Left renal pelvis (tissue), 4 donors: ENCODE data around the gene ATXN10. TPM values are rescaled to one million over a fixed set of nuclear protein-coding genes. Genes with fewer than 3 reads are reported as not detected.

ENCODE experiments used
- DNase-seq, 4 donors: peaks; one replicate each; pipeline ENCODE4 v3.0.0-alpha.2; 2013; ENCODE audit warnings: low read depth in 4 of 4, low spot score in 3 of 4
- polyA plus RNA-seq, 4 donors: library from polyadenylated mRNA; unstranded; fragments of 120-200 nt; gene quantifications; one replicate each; pipeline ENCODE4 v1.2.1, GENCODE V29; 2013; ENCODE audit not compliant: insufficient read length in 4 of 4

Gene ATXN10
- polyA plus RNA-seq, 4 donors, result 250 to 339 (median 295) TPM

DNA sequence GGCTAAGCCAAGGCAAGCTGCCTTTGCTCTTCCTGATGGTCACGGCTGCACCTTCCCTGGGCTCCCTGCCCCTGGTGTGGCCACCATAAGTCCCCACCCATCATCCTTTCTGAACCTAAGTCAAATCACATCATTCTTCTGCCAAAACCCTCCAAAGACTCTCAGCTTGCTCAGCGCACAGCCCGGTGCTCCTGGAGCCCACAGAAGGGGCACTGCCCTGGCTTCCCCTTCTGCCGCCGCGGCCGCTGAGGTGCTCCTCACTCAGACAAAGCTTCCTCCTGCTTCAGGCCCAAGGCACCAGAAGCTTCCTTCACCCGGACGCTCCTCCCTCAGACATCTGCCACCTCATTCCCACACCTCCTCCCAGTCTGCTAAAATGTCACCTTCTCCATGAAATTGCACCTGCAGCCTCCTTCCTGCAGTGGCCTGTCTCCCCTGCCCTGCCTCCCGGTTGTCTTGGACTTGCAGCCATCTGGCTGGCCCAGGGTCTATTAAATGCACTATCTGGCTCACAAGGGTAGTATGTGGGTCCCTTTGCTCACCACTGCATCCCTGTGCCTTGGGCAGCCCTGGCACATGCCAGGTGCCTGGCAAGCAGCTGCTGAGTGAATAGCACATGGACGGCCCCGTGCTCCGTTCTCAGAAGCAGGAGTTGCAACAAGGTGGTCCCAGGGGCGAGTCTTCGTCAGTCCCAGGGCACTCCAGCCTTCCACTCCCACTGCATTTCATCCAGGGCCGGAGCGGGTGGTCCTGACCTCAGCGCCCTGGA lies 197.1 kb downstream of the ATXN10 start:
- DNase-seq, result no peak

DNA sequence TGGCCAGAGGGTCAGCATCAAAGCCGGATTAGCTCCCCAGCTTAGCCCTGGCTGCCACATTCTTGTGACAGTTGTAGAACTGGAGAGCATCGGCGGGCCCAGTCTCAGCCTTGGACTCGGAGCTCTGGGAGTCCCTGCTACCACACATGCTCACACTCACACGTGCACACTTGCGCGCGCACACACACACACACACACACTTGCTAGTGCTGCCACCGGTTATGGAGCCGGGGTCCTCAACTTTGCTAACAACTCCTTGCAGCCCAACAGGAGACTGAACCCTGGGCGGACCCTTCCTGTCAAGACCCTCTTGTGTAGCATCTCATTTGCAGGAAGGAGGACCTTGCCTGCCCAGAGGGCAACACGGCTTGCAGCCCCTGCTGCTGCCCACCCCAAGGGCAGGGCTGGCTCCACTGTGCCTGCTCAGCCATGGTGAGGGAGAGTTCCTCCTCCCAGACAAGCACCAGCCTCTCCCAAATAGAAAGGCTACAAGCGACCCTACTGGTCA lies 197.8 kb downstream of the ATXN10 start:
- no peak for DNase-seq

DNA sequence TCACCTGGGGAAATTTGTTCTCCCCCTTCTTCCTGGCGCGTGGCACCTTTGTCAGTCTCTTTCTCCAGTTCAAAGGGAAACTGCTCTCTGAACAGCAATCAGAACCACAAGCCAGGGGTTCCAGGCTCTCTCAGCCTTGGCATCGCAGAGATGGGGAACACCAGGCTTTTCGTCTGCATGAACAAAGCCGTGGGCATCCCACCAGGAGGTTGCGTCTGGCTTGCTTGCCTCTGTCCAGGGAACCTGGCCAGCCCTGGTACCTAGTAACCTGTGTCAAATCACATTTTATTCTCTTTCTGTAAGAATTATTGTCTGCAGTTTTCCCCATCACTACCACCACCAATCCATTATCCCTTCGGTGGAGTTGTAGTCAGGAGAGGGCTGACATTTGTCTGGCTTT lies 198.4 kb downstream of the ATXN10 start:
- no peak for DNase-seq

GRCh38 chr22:45871721-45872120 lies 200.1 kb downstream of the ATXN10 start:
- DNase-seq, result no peak

DNA sequence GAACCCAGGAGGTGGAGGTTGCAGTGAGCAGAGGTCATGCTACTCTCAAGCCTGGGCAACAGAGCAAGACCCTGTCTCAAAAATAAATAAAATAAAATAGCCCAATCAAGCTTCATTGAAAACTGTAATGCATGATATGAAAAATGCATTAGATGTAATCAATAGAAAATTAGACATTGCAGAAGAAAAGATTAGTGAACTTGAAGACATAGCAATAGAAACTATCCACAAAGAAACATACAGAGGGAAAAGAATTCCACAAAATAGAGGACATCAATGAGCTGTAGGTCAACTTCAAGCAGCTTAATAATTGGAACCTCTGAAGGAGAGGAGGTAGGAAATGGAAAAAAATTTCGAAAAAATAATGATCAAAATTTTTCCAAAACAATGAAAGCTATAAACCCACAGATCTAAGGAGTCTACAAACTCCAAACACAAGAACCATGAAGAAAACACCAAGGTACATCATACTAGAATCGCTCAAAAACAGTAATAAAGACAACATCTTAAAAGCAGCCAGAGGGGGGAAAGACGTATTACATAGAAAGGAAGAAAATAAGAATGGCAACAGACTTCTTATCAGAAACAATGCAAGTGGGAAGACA lies 201.1 kb downstream of the ATXN10 start:
- no peak for DNase-seq

DNA sequence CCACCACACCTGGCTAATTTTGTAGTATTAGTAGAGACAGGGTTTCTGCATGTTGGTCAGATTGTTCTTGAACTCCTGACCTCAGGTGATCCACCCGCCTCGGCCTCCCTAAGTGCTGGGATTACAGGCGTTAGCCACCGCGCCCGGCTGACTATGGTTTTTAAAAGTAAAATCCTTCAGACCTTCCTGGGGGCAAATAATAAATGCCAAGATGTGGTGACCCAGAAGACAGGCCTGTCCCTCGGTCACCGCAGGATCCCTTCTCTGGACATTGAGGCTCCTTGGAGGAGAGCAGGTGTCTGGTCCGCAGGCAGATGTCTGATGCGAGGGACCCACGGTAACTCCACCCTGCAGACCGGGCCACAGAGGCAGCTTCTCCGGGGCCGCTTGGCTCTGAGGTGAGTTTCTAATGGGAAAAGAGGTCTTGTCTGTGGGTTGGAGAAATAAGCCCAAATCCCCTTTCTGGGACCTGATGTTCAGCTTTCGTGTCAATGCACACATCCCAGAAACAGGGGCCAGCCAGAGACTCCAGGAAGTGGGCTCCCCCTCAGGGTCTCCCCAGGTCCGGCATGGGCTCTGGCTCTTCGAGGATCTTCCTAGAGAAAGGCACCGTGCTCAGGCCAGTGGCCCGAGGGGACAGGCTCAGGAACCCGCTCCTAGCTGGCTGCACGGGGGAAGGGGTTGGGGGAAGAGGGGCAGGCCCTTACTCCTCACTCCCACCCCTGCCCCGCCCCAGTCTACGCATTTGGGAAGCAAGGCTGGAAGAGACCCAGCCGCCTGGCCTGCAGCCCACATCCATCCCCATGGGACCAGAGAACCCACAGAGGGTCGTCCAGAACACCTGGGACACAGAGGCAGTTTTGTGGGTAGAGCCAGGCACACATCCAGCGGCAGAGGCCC lies 204.8 kb downstream of the ATXN10 start:
- DNase-seq, result no peak

DNA sequence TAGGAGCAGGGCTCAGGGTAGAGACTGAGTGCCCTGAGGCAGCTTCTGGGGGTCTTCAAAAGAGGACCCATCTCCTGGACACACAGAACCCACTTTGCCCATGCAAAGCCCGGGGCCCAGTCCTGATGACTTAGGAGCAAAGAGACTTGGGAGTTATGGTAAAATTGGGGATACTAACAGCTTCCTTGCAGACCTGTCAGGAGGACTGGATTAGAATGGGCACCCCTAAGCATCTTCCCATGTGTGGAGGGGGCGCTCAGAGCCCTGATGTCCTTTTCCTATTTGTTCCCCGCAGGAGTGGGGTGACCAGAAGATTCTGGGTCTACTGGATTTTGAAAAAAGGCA lies 205.4 kb downstream of the ATXN10 start:
- no peak for DNase-seq

- DNase-seq, result no peak
These were observed 206.0 kb downstream of the ATXN10 start for GRCh38 chr22:45877651-45878050.

GRCh38 chr22:45878051-45878781 lies 206.6 kb downstream of the ATXN10 start:
- DNase-seq, result no peak

DNA sequence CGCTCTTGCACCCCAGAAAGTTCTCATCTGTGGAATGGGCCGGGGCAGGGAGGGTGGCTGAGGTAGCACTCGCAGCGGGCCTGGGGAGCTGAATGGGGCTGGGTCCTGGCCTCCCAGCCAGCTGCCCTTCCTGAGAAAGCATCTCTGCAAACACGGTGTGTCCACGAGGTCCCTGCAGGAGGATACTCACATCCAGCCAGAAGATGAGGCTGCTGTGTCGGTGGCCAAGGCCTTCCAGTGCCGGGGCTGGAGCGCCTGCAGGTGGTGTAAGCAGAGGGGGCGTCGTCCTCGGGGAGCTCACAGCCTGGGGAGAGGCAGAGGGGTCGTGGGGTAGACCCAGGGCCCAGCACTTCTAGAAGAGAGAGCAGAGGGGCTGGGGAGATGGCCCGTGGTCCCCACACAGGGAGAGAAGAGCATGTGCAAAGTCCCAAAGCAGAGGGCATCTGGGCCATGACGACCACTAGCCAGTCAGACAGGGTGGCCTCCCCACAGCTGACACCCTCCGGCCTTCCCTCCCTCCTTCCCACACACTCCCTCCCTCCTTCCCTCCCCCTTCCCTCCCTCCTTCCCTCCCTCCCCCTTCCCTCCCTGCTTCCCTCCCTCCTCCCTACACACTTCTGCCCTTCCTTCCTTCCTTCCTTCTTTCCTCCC lies 207.4 kb downstream of the ATXN10 start:
- DNase-seq, result no peak

- DNase-seq, result no peak
These were observed 207.9 kb downstream of the ATXN10 start for GRCh38 chr22:45879552-45879949.

DNA sequence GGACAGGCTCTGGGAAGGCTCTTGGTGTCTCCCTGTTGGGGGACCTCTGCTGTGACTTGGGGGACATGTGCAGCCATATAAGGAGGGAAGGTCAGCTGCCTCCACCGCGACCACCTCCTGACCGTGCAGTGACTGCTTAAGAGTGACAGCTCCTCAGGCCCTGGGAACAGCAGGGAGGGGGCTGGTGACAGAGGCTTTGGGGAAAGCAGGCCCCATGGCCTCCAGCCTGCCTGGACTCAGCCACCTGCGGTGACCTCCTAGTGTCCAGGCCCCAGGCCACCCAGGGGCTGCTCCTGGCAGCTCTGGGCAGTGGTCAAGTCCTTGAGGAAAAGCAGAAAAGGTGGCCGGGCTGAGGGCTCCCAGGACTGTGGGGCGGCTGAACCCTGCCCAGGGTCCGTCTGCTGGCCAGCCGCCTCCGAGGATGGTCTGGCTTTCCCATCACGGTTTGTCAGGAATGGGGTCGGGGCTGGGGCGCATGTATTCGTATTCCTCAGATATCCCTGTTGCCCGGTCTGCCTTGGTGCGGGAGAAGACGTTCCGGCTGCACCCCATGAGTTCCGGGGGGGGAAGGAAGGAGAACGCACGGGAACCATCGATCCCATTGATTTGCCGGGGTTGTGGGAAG lies 208.6 kb downstream of the ATXN10 start:
- DNase-seq, result no peak

DNA sequence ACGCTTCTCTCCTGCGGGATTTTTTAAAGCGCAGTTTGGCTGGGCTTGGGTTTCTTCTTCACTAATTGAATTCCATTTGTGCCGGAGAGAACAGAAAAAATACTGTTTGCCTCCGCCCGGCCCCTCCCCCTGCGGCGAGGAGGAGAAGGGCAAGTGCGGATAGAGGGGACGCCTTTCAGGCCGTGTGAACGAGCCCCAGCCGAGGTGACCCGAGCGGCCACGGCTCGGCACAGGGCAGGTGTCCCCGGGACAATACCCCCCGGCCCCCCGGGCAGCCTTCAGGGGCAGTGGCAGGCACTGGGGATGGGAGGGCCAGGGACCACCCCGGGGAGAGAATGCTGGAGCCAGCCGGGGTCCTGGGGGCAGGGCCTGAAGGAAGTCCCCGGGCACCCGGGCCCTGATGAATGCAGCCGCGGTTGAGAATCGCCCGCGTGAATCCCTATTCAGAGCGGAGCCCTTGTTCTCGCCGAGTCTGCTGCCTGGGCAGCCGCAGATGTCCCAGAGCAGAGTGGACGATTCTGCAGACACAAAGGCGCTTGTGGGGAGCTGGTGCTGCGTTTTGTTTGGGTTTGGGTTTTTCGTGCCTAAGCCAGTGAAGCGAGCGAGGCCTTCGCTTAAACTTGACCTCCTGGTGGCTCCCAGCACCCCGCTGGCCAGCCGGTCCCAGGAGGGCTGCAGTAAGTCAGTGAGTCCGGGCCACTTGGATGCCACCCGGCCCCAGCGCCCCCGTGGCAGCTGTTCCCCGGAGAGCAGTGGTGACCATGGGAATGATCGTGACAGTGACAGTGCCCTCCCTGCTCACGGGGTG lies 209.3 kb downstream of the ATXN10 start:
- no peak for DNase-seq

- DNase-seq, result no peak
These were observed 209.9 kb downstream of the ATXN10 start for GRCh38 chr22:45881524-45881875.

DNA sequence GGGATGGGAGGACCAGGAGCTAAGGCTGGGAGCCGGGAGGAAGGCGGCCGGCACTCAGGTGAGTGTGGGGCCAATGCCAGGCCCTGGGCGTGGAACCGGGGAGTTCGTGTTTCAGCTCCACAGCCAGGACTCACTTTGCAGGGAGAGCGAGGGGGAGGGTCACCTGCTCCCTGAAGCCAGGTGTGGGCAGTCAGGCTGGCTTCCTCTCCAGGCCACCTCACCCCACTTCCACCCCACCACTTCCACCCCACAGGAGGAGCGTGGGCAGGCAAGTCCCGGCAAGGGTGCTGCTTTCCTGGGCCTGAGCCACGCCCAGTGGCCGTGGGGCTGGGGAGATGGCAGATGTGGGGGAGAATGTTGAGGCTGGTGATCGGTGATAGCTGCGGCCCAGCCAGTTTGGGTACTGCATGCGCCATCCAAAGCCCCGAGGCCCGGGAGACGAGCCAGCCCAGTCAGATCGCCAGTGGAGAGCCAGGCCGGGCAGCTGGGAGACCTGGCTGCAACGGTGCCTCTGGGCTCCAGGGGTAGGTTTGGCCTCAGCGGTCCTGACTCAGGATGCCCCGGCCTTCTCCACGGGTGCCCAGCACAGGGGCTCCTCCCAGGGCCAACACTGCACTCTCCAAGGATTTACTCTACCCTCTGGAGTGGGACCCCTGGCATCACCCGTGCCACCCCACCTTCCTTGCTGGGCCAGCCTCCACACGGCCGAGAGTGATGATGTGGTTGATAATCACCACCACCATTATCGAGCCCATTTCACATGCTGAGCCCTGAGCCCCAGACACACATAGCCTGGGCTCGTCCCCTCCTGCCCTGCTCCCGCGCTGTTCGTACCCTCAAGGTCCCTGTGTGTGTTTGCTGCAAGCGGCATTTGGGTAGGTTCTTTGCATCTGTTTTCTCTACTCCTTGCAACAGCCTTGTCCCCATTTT lies 211.5 kb downstream of the ATXN10 start:
- no peak for DNase-seq

- no peak for DNase-seq
These were observed 212.2 kb downstream of the ATXN10 start for GRCh38 chr22:45883811-45884170.

GRCh38 chr22:45884201-45885062 lies 212.8 kb downstream of the ATXN10 start:
- no peak for DNase-seq
